Kidney (tissue), 14 donors: ENCODE results near the gene RPE65. TPM values are rescaled to one million over a fixed set of nuclear protein-coding genes. Genes with fewer than 3 reads are reported as not detected.

Source experiments
- DNase-seq, 5 donors: peaks; one replicate each; pipeline ENCODE4 v3.0.0-alpha.2; 2013 to 2020
- FAIRE-seq: peaks from 2 replicates; lab custom pipeline; 2012; peaks lifted over from hg19 to GRCh38; lab: Jason Lieb, UNC
- H3K27ac ChIP-seq, 2 donors: one replicate each; pipeline ENCODE4 v1.7.0; 2013; ENCODE audit warnings: low read depth in 2 of 2, low read length in 2 of 2, inconsistent platforms in 1 of 2
- H3K27me3 ChIP-seq: one replicate; pipeline ENCODE4 v1.7.1; 2013; ENCODE audit warnings: low read length, inconsistent platforms; ENCODE audit not compliant: control insufficient read depth, insufficient read depth
- H3K36me3 ChIP-seq, 3 donors: one replicate each; pipeline versions ENCODE4 v1.7.0 to v1.7.1; 2013; ENCODE audit warnings: low read length in 3 of 3, control low read depth in 1 of 3, inconsistent platforms in 1 of 3; ENCODE audit not compliant: insufficient read depth in 3 of 3, control insufficient read depth in 2 of 3
- H3K4me1 ChIP-seq, 3 donors: one replicate each; pipeline versions ENCODE4 v1.7.0 to v1.7.1; 2013; ENCODE audit warnings: low read length in 3 of 3, inconsistent platforms in 1 of 3, low read depth in 1 of 3; ENCODE audit not compliant: control insufficient read depth in 2 of 3, insufficient read depth in 2 of 3
- H3K4me3 ChIP-seq, 3 donors: one replicate each; pipeline versions ENCODE4 v1.7.0 to v1.8.1; 2013; ENCODE audit warnings: low read length in 3 of 3, control low read depth in 1 of 3, inconsistent platforms in 1 of 3
- H3K9ac ChIP-seq, 3 donors: one replicate each; pipeline versions ENCODE4 v1.7.0 to v1.7.1; 2013; ENCODE audit warnings: low read length in 3 of 3, control low read depth in 1 of 3, inconsistent platforms in 1 of 3
- H3K9me3 ChIP-seq, 3 donors: one replicate each; pipeline versions ENCODE4 v1.7.0 to v1.7.1; 2013; ENCODE audit warnings: low read length in 3 of 3, control low read depth in 1 of 3, inconsistent platforms in 1 of 3; ENCODE audit not compliant: control insufficient read depth in 2 of 3, insufficient read depth in 1 of 3
- CTCF ChIP-seq: IDR thresholded peaks from 3 replicates; pipeline ENCODE4 v1.5.1; 2012; ENCODE audit warnings: mild to moderate bottlenecking, moderate library complexity, borderline replicate concordance; ENCODE audit not compliant: insufficient read depth; ENCODE audit errors: extremely low read depth
- intact Hi-C: fragments of 100-400 bp; cut with DNase I; formaldehyde crosslinking; loops from one replicate; pipeline ENCODE4 v1.11.1; 2022
- polyA plus RNA-seq: library from polyadenylated mRNA; stranded (reverse); fragments of 350-450 nt; fragmentation: Illumina TruSeq; extraction: RNeasy Lipid Tissue Mini Kit (QIAGEN cat#74804); gene quantifications from one replicate; pipeline ENCODE4 v1.2.3, GENCODE V29; 2014; ENCODE audit warnings: low read depth, low replicate concordance; ENCODE audit not compliant: insufficient read depth
- total RNA-seq: library from RNA; stranded (reverse); fragmentation: NEBNext Ultra II Directional; extraction: Animal tissue kit (Norgen Biotek cat#: 25700); gene quantifications from one replicate; pipeline ENCODE4 v1.2.1, GENCODE V29; 2021
- donor health status: control.
- donor health status: control.
- donor health status: control.
- donor health status: control.
- donor health status: control.
- donor health status: DM: yes; HTN: yes; CAD: no.
- donor health status: Normal renal cell carcinoma (clear cell type).

RPE65 gene
- total and polyA plus RNA-seq, 2 donors from 2014 or later, result not detected

- intact Hi-C loops, result no loop called here
- Histone ChIP-seq H3K27me3 (no peaks in the 10 kb centered on the region), H3K9me3 (no peaks in the 10 kb centered on the region), H3K4me3 (no peak overlapping the region), H3K9ac (no peak overlapping the region), H3K36me3 (no peaks in the 10 kb centered on the region), H3K27ac (no peak overlapping the region), H3K4me1 (no peaks in the 10 kb centered on the region)
- TF ChIP-seq CTCF, result no peak
- no peak for FAIRE-seq
- no peak for DNase-seq
Measured at GRCh38 chr1:68490046-68490651, 40.4 kb upstream of the RPE65 start.

GRCh38 chr1:68485431-68486022, 35.8 kb upstream of the RPE65 start:
- no peak overlapping the region for H3K4me3 ChIP-seq
- DNase-seq, result no peak
- H3K27me3 ChIP-seq, result no peaks in the 10 kb centered on the region
- H3K9ac ChIP-seq, result no peak overlapping the region
- H3K27ac ChIP-seq, result no peak overlapping the region
- no peaks in the 10 kb centered on the region for H3K4me1 ChIP-seq
- TF ChIP-seq CTCF, result no peak
- intact Hi-C loops, result no loop called here
- H3K9me3 ChIP-seq, result no peaks in the 10 kb centered on the region
- no peaks in the 10 kb centered on the region for H3K36me3 ChIP-seq
- FAIRE-seq, result peak; percentile 21

- no peaks in the 10 kb centered on the region for H3K36me3 ChIP-seq
- DNase-seq (no peak), FAIRE-seq (no peak)
- intact Hi-C loops, result no loop called here
- no peak overlapping the region for H3K9ac ChIP-seq
- no peaks in the 10 kb centered on the region for H3K9me3 ChIP-seq
- no peak overlapping the region for H3K4me3 ChIP-seq
- no peak for TF ChIP-seq CTCF
- no peaks in the 10 kb centered on the region for H3K27me3 ChIP-seq
- H3K4me1 ChIP-seq, result no peaks in the 10 kb centered on the region
- no peak overlapping the region for H3K27ac ChIP-seq
Measured at GRCh38 chr1:68484618-68485017, 34.9 kb upstream of the RPE65 start.
